Trophoblast cell (in vitro differentiated cells and primary cell): ENCODE measurements around the gene EML1.

Experiments used
- DNase-seq, 2 donors: peaks; one replicate each; pipeline ENCODE4 v3.0.0-alpha.2; 2016
- H2AFZ ChIP-seq: 2 replicates; pipeline ENCODE4 v1.6.1; 2013; ENCODE audit warnings: low read length, moderate library complexity, mild to moderate bottlenecking; ENCODE audit not compliant: insufficient read depth, poor library complexity
- H2AK5ac ChIP-seq: 2 replicates; pipeline ENCODE4 v1.6.1; 2013; ENCODE audit warnings: mild to moderate bottlenecking, low read length
- H2BK120ac ChIP-seq: 2 replicates; pipeline ENCODE4 v1.6.1; 2013; ENCODE audit warnings: low read length, mild to moderate bottlenecking, moderate library complexity; ENCODE audit not compliant: insufficient read depth, poor library complexity
- H2BK12ac ChIP-seq: 2 replicates; pipeline ENCODE4 v1.6.1; 2013; ENCODE audit warnings: mild to moderate bottlenecking, low read length, moderate library complexity
- H2BK5ac ChIP-seq: 2 replicates; pipeline ENCODE4 v1.6.1; 2013; ENCODE audit warnings: low read length, low read depth, moderate library complexity, mild to moderate bottlenecking; ENCODE audit not compliant: poor library complexity
- H3K14ac ChIP-seq: 2 replicates; pipeline ENCODE4 v1.6.1; 2013; ENCODE audit warnings: mild to moderate bottlenecking, low read length
- H3K18ac ChIP-seq: 2 replicates; pipeline ENCODE4 v1.6.1; 2013; ENCODE audit warnings: mild to moderate bottlenecking, low read length
- H3K23ac ChIP-seq: 2 replicates; pipeline ENCODE4 v1.6.1; 2013; ENCODE audit warnings: low read length
- H3K27ac ChIP-seq: 2 replicates; pipeline ENCODE4 v1.5.1; 2013; ENCODE audit warnings: low read depth, mild to moderate bottlenecking, inconsistent platforms, low read length, moderate library complexity
- H3K27me3 ChIP-seq: 2 replicates; pipeline ENCODE4 v1.6.1; 2013; ENCODE audit warnings: inconsistent platforms, mild to moderate bottlenecking, low read length, moderate library complexity; ENCODE audit not compliant: insufficient read depth
- H3K36me3 ChIP-seq, 2 experiments: 1 replicate in 1 of 2; 2 replicates in 1 of 2; pipeline ENCODE4 v1.6.1; 2013; ENCODE audit warnings: low read length in 2 of 2, mild to moderate bottlenecking in 2 of 2, moderate library complexity in 1 of 2; ENCODE audit not compliant: insufficient read depth in 2 of 2, control insufficient read depth in 1 of 2
- H3K4ac ChIP-seq: 2 replicates; pipeline ENCODE4 v1.6.1; 2013; ENCODE audit warnings: low read depth, mild to moderate bottlenecking, low read length, moderate library complexity
- H3K4me1 ChIP-seq, 2 experiments: 1 replicate in 1 of 2; 2 replicates in 1 of 2; pipeline ENCODE4 v1.6.1; 2013; ENCODE audit warnings: low read length in 2 of 2, mild to moderate bottlenecking in 2 of 2, moderate library complexity in 1 of 2; ENCODE audit not compliant: insufficient read depth in 2 of 2, control insufficient read depth in 1 of 2
- H3K4me2 ChIP-seq: 2 replicates; pipeline ENCODE4 v1.6.1; 2013; ENCODE audit warnings: inconsistent platforms, mild to moderate bottlenecking, low read length, moderate library complexity
- H3K4me3 ChIP-seq: 2 replicates; pipeline ENCODE4 v1.5.1; 2013; ENCODE audit warnings: mild to moderate bottlenecking, low read depth, low read length, inconsistent platforms
- H3K79me1 ChIP-seq: one replicate; pipeline ENCODE4 v1.6.1; 2013; ENCODE audit warnings: low read length
- H3K79me2 ChIP-seq: 2 replicates; pipeline ENCODE4 v1.6.1; 2013; ENCODE audit warnings: low read length, mild to moderate bottlenecking; ENCODE audit not compliant: control insufficient read depth, insufficient read depth, poor library complexity
- H3K9ac ChIP-seq: 2 replicates; pipeline ENCODE4 v1.6.1; 2013; ENCODE audit warnings: mild to moderate bottlenecking, low read length
- H3K9me3 ChIP-seq: 2 replicates; pipeline ENCODE4 v1.6.1; 2013; ENCODE audit warnings: low read depth, mild to moderate bottlenecking, control low read depth, inconsistent platforms, low read length; ENCODE audit not compliant: insufficient read depth
- H4K12ac ChIP-seq: 2 replicates; pipeline ENCODE4 v1.6.1; 2013; ENCODE audit warnings: low read depth, mild to moderate bottlenecking, low read length, moderate library complexity
- H4K8ac ChIP-seq: 2 replicates; pipeline ENCODE4 v1.6.1; 2013; ENCODE audit warnings: low read depth, mild to moderate bottlenecking, low read length, moderate library complexity
- H4K91ac ChIP-seq: one replicate; pipeline ENCODE4 v1.6.1; 2013; ENCODE audit warnings: low read depth, mild to moderate bottlenecking, low read length, moderate library complexity
- WGBS: extraction: QIAGEN DNeasy Blood & Tissue Kit; methylation state at CpG from one replicate; pipeline ENCODE4 v1.1.7; 2013; ENCODE audit warnings: missing lambda C conversion rate; ENCODE audit not compliant: insufficient read length, insufficient coverage; ENCODE audit errors: extremely low coverage; 5-methylcytosine and 5-hydroxymethylcytosine counted together

Gene EML1

GRCh38 chr14:99952453-99952852 lies 159.2 kb downstream of the EML1 start:
- Histone ChIP-seq H3K36me3 (no peaks in the 10 kb centered on the region), H2BK120ac (no peak overlapping the region), H3K9me3 (peaks cover 7% of the 10 kb centered on the region), H4K12ac (no peak overlapping the region), H3K14ac (no peak overlapping the region), H2BK12ac (no peak overlapping the region), H3K27me3 (no peaks in the 10 kb centered on the region), H2BK5ac (no peak overlapping the region), H3K4ac (no peak overlapping the region), H4K91ac (no peak overlapping the region), H4K8ac (no peak overlapping the region), H3K4me2 (no peak overlapping the region), H3K27ac (no peak overlapping the region), H2AFZ (no peak overlapping the region), H3K23ac (no peak overlapping the region), H3K9ac (no peak overlapping the region), H3K4me1 (peaks cover 8 to 12% of the 10 kb centered on the region in 2 experiments), H3K79me2 (no peaks in the 10 kb centered on the region), H3K18ac (no peak overlapping the region), H3K4me3 (no peak overlapping the region), H3K79me1 (no peaks in the 10 kb centered on the region), H2AK5ac (no peak overlapping the region)
- no peak for DNase-seq
- no CpG with 5 or more reads among the region's 2 CpGs for WGBS

- Histone ChIP-seq H3K9ac (no peak overlapping the region), H3K27me3 (no peaks in the 10 kb centered on the region), H3K9me3 (peaks cover 7% of the 10 kb centered on the region), H3K27ac (no peak overlapping the region), H4K8ac (no peak overlapping the region), H3K36me3 (no peaks in the 10 kb centered on the region), H3K18ac (no peak overlapping the region), H3K4ac (no peak overlapping the region), H3K4me3 (no peak overlapping the region), H2BK12ac (no peak overlapping the region), H3K79me2 (no peaks in the 10 kb centered on the region), H3K4me1 (no peaks in the 10 kb centered on the region), H2AK5ac (no peak overlapping the region), H3K79me1 (no peaks in the 10 kb centered on the region), H2BK5ac (no peak overlapping the region), H3K23ac (no peak overlapping the region), H2BK120ac (no peak overlapping the region), H2AFZ (no peak overlapping the region), H4K12ac (no peak overlapping the region), H4K91ac (no peak overlapping the region), H3K14ac (no peak overlapping the region), H3K4me2 (no peak overlapping the region)
- no CpG with 5 or more reads among the region's 7 CpGs for WGBS
- no peak for DNase-seq
These were observed 162.7 kb downstream of the EML1 start for GRCh38 chr14:99955826-99956455.

GRCh38 chr14:99958380-99958779 lies 165.2 kb downstream of the EML1 start:
- no peak overlapping the region for H2BK12ac ChIP-seq
- H4K91ac ChIP-seq, result no peak overlapping the region
- no peak overlapping the region for H3K4ac ChIP-seq
- no peak overlapping the region for H3K27ac ChIP-seq
- no peak overlapping the region for H4K12ac ChIP-seq
- H3K23ac ChIP-seq, result no peak overlapping the region
- H3K4me3 ChIP-seq, result no peak overlapping the region
- H3K9ac ChIP-seq, result no peak overlapping the region
- no CpG with 5 or more reads among the region's 7 CpGs for WGBS
- peaks cover 2% of the 10 kb centered on the region for H3K9me3 ChIP-seq
- H3K36me3 ChIP-seq, result no peaks in the 10 kb centered on the region
- H3K79me2 ChIP-seq, result no peaks in the 10 kb centered on the region
- no peak overlapping the region for H3K4me2 ChIP-seq
- H2BK5ac ChIP-seq, result no peak overlapping the region
- no peaks in the 10 kb centered on the region for H3K79me1 ChIP-seq
- H3K18ac ChIP-seq, result no peak overlapping the region
- no peak overlapping the region for H2AFZ ChIP-seq
- no peak overlapping the region for H2BK120ac ChIP-seq
- H3K4me1 ChIP-seq, result no peaks in the 10 kb centered on the region
- H3K14ac ChIP-seq, result no peak overlapping the region
- H3K27me3 ChIP-seq, result no peaks in the 10 kb centered on the region
- no peak overlapping the region for H4K8ac ChIP-seq
- no peak for DNase-seq
- H2AK5ac ChIP-seq, result no peak overlapping the region

GRCh38 chr14:99961826-99962518 lies 168.8 kb downstream of the EML1 start:
- H3K4me1 ChIP-seq, result no peaks in the 10 kb centered on the region
- no peak overlapping the region for H4K8ac ChIP-seq
- H3K79me2 ChIP-seq, result no peaks in the 10 kb centered on the region
- no peak overlapping the region for H3K14ac ChIP-seq
- peak; percentile 17 to 55 for DNase-seq
- H3K23ac ChIP-seq, result no peak overlapping the region
- H4K12ac ChIP-seq, result no peak overlapping the region
- H3K9ac ChIP-seq, result no peak overlapping the region
- no peaks in the 10 kb centered on the region for H3K27me3 ChIP-seq
- no peak overlapping the region for H2BK12ac ChIP-seq
- H3K9me3 ChIP-seq, result peaks cover 1% of the 10 kb centered on the region
- H3K4ac ChIP-seq, result no peak overlapping the region
- H3K36me3 ChIP-seq, result no peaks in the 10 kb centered on the region
- H3K4me2 ChIP-seq, result no peak overlapping the region
- H3K79me1 ChIP-seq, result no peaks in the 10 kb centered on the region
- no CpG with 5 or more reads among the region's 18 CpGs for WGBS
- H3K4me3 ChIP-seq, result no peak overlapping the region
- no peak overlapping the region for H2AFZ ChIP-seq
- H4K91ac ChIP-seq, result no peak overlapping the region
- H3K27ac ChIP-seq, result no peak overlapping the region
- no peak overlapping the region for H2BK120ac ChIP-seq
- no peak overlapping the region for H3K18ac ChIP-seq
- H2AK5ac ChIP-seq, result no peak overlapping the region
- no peak overlapping the region for H2BK5ac ChIP-seq
